ENCODE results near the gene AKAP6. TPM values are rescaled to one million over a fixed set of nuclear protein-coding genes. Genes with fewer than 3 reads are reported as not detected.

AKAP6 gene
- total and polyA plus RNA-seq, 2 of the 8 experiments (the other 6 are each of a cell fraction or from before 2014, with no cell fraction given) = 0.09 to 0.89 TPM

DNA sequence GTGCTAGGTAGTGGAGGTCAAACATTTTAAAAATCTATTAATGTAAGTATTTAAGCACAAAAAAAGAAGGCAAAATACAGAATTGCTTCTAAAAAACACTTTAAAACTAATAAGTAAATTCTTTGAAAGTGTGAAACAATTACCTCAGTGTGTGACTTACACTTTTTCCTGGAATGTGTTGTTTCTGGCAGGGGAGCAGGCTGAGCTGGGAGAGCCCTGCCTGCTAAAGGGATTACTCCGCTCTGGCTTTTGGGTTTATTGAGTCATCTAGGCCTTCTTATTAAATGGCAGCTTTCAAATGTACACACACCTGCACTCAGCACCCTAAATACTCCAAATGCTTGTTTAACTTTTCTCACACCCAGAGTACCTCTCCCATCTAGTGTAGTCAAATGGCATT is 279.8 kb downstream of the AKAP6 start (continued):
- TF ChIP-seq, protein P1, sequence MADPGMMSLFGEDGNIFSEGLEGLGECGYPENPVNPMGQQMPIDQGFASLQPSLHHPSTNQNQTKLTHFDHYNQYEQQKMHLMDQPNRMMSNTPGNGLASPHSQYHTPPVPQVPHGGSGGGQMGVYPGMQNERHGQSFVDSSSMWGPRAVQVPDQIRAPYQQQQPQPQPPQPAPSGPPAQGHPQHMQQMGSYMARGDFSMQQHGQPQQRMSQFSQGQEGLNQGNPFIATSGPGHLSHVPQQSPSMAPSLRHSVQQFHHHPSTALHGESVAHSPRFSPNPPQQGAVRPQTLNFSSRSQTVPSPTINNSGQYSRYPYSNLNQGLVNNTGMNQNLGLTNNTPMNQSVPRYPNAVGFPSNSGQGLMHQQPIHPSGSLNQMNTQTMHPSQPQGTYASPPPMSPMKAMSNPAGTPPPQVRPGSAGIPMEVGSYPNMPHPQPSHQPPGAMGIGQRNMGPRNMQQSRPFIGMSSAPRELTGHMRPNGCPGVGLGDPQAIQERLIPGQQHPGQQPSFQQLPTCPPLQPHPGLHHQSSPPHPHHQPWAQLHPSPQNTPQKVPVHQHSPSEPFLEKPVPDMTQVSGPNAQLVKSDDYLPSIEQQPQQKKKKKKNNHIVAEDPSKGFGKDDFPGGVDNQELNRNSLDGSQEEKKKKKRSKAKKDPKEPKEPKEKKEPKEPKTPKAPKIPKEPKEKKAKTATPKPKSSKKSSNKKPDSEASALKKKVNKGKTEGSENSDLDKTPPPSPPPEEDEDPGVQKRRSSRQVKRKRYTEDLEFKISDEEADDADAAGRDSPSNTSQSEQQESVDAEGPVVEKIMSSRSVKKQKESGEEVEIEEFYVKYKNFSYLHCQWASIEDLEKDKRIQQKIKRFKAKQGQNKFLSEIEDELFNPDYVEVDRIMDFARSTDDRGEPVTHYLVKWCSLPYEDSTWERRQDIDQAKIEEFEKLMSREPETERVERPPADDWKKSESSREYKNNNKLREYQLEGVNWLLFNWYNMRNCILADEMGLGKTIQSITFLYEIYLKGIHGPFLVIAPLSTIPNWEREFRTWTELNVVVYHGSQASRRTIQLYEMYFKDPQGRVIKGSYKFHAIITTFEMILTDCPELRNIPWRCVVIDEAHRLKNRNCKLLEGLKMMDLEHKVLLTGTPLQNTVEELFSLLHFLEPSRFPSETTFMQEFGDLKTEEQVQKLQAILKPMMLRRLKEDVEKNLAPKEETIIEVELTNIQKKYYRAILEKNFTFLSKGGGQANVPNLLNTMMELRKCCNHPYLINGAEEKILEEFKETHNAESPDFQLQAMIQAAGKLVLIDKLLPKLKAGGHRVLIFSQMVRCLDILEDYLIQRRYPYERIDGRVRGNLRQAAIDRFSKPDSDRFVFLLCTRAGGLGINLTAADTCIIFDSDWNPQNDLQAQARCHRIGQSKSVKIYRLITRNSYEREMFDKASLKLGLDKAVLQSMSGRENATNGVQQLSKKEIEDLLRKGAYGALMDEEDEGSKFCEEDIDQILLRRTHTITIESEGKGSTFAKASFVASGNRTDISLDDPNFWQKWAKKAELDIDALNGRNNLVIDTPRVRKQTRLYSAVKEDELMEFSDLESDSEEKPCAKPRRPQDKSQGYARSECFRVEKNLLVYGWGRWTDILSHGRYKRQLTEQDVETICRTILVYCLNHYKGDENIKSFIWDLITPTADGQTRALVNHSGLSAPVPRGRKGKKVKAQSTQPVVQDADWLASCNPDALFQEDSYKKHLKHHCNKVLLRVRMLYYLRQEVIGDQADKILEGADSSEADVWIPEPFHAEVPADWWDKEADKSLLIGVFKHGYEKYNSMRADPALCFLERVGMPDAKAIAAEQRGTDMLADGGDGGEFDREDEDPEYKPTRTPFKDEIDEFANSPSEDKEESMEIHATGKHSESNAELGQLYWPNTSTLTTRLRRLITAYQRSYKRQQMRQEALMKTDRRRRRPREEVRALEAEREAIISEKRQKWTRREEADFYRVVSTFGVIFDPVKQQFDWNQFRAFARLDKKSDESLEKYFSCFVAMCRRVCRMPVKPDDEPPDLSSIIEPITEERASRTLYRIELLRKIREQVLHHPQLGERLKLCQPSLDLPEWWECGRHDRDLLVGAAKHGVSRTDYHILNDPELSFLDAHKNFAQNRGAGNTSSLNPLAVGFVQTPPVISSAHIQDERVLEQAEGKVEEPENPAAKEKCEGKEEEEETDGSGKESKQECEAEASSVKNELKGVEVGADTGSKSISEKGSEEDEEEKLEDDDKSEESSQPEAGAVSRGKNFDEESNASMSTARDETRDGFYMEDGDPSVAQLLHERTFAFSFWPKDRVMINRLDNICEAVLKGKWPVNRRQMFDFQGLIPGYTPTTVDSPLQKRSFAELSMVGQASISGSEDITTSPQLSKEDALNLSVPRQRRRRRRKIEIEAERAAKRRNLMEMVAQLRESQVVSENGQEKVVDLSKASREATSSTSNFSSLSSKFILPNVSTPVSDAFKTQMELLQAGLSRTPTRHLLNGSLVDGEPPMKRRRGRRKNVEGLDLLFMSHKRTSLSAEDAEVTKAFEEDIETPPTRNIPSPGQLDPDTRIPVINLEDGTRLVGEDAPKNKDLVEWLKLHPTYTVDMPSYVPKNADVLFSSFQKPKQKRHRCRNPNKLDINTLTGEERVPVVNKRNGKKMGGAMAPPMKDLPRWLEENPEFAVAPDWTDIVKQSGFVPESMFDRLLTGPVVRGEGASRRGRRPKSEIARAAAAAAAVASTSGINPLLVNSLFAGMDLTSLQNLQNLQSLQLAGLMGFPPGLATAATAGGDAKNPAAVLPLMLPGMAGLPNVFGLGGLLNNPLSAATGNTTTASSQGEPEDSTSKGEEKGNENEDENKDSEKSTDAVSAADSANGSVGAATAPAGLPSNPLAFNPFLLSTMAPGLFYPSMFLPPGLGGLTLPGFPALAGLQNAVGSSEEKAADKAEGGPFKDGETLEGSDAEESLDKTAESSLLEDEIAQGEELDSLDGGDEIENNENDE (IDR thresholded peaks at IDR 0.05; ENCODE audit: insufficient replicate concordance, low read length) = no peak
- TF ChIP-seq, protein P2, sequence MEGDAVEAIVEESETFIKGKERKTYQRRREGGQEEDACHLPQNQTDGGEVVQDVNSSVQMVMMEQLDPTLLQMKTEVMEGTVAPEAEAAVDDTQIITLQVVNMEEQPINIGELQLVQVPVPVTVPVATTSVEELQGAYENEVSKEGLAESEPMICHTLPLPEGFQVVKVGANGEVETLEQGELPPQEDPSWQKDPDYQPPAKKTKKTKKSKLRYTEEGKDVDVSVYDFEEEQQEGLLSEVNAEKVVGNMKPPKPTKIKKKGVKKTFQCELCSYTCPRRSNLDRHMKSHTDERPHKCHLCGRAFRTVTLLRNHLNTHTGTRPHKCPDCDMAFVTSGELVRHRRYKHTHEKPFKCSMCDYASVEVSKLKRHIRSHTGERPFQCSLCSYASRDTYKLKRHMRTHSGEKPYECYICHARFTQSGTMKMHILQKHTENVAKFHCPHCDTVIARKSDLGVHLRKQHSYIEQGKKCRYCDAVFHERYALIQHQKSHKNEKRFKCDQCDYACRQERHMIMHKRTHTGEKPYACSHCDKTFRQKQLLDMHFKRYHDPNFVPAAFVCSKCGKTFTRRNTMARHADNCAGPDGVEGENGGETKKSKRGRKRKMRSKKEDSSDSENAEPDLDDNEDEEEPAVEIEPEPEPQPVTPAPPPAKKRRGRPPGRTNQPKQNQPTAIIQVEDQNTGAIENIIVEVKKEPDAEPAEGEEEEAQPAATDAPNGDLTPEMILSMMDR (IDR thresholded peaks at IDR 0.05; ENCODE audit: control extremely low read depth in 1 of 3, insufficient read depth in 1 of 3, low read depth in 1 of 3, low read length in 3 of 3) = no peak
- TF ChIP-seq CTBP2 (IDR thresholded peaks at IDR 0.05; ENCODE audit: borderline replicate concordance, insufficient read depth, insufficient read length, low read length) (no peak), BACH1 (IDR thresholded peaks at IDR 0.05; ENCODE audit: low read length) (no peak), SIN3A (conservative IDR thresholded peaks at IDR 0.05 in 1 of 2, IDR thresholded peaks at IDR 0.05 in 1 of 2; ENCODE audit: low read depth in 1 of 2, low read length in 2 of 2) (no peak), HDAC6 (IDR thresholded peaks at IDR 0.05; ENCODE audit: low read depth, low read length) (no peak), GTF2F1 (IDR thresholded peaks at IDR 0.05; ENCODE audit: borderline replicate concordance, low read depth, low read length) (no peak)
